ENCODE results near the gene MARCHF11.

- TF ChIP-seq EZH2 (IDR thresholded peaks at IDR 0.05; ENCODE audit: borderline replicate concordance, low read length) (no peak), CTCF (conservative IDR thresholded peaks at IDR 0.05 in 1 of 2, IDR thresholded peaks at IDR 0.05 in 1 of 2; ENCODE audit: extremely low read depth in 1 of 2, insufficient read depth in 1 of 2, low read depth in 1 of 2, low read length in 2 of 2) (no peak)
Measured at GRCh38 chr5:16169550-16169949, 10.0 kb downstream of the MARCHF11 start.
